T1000 (cell line): ENCODE data around the gene STC2.
A peak's percentile ranks its signal among the peaks of the same experiment; 100 is the strongest.

Source experiments
- DNase-seq: peaks from one replicate; lab custom pipeline; 2025; ENCODE audit warnings: mixed read lengths; lab: John Stamatoyannopoulos, UW

STC2 gene

GRCh38 chr5:173314166-173314952 is 13.9 kb downstream of the STC2 start:
- no peak for DNase-seq

GRCh38 chr5:173313351-173313801 is 14.8 kb downstream of the STC2 start:
- no peak for DNase-seq

GRCh38 chr5:173312821-173313220 is 15.4 kb downstream of the STC2 start:
- DNase-seq: no peak

GRCh38 chr5:173311818-173312585 is 16.2 kb downstream of the STC2 start:
- DNase-seq: no peak

GRCh38 chr5:173310861-173311785 is 17.1 kb downstream of the STC2 start:
- no peak for DNase-seq

- no peak for DNase-seq
Observed at GRCh38 chr5:173310218-173310769, 17.9 kb downstream of the STC2 start.

GRCh38 chr5:173309731-173310130 is 18.5 kb downstream of the STC2 start:
- no peak for DNase-seq

GRCh38 chr5:173308226-173308625 is 20.0 kb downstream of the STC2 start:
- DNase-seq: no peak

GRCh38 chr5:173307695-173308094 is 20.5 kb downstream of the STC2 start:
- no peak for DNase-seq

- no peak for DNase-seq
Observed at GRCh38 chr5:173306695-173307094, 21.5 kb downstream of the STC2 start.

GRCh38 chr5:173304591-173304988 is 23.6 kb downstream of the STC2 start:
- DNase-seq: no peak

- DNase-seq: no peak
Observed at GRCh38 chr5:173303878-173304590, 24.2 kb downstream of the STC2 start.

GRCh38 chr5:173302546-173303155 is 25.6 kb downstream of the STC2 start:
- peak; percentile 70 for DNase-seq

GRCh38 chr5:173301695-173302545 is 26.3 kb downstream of the STC2 start:
- no peak for DNase-seq

GRCh38 chr5:173300389-173301047 is 27.7 kb downstream of the STC2 start:
- DNase-seq: no peak

GRCh38 chr5:173299820-173300219 is 28.4 kb downstream of the STC2 start:
- no peak for DNase-seq

- no peak for DNase-seq
Observed at GRCh38 chr5:173298213-173298926, 29.8 kb downstream of the STC2 start.

- DNase-seq: no peak
Observed at GRCh38 chr5:173297813-173298212, 30.4 kb downstream of the STC2 start.
